ENCODE data around the gene NFIB. TPM values are rescaled to one million over a fixed set of nuclear protein-coding genes. Genes with fewer than 3 reads are reported as not detected.

The NFIB gene
- total RNA-seq, 1 experiment from 2014 or later, result 12.5 TPM

DNA sequence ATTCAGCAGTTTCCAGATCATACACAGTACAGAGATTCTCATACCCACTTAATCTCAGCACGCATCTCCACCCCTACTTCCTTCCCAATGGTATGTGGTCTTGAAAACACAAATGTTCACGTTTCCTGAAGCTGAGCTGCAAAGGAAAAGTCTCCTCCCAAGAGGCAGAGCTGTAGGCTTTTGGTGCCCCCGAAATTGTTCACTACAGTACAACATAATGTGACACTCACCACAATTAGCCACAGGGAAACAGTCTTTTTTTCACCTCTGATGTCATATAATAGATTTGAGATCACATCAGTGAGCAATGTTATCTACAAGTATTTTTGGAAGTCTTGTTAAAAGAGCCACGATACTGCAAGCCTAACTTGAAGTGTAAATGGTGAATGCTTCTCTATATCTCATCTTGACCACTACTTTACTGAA lies 40.2 kb downstream of the NFIB start:
- no peak for DNase-seq (ENCODE audit: low spot score)
- peaks cover 79% of the 10 kb centered on the region for H3K4me1 Mint-ChIP-seq
- H3K9me3 Mint-ChIP-seq, result no peaks in the 10 kb centered on the region
- POLR2A ChIA-PET, result interaction anchor here (1.0 kb wide), 1 partner anchor 17 kb away, joined by 3 read pairs; no protein-coding TSS in a partner anchor
- no peaks in the 10 kb centered on the region for H3K27me3 Mint-ChIP-seq (ENCODE audit: low read depth)
- H3K4me3 Mint-ChIP-seq, result peak overlapping the region; percentile 58
- peak overlapping the region; percentile 99 for H3K27ac Mint-ChIP-seq
- TF ChIP-seq E2F5 (CRISPR knock-in tag; IDR thresholded peaks at IDR 0.05) (no peak), HMGXB4 (CRISPR knock-in tag; IDR thresholded peaks at IDR 0.05) (no peak), ELF4 (CRISPR knock-in tag; IDR thresholded peaks at IDR 0.05; ENCODE audit: low read depth) (no peak), GTF2I (CRISPR knock-in tag; conservative IDR thresholded peaks at IDR 0.05) (no peak), NR3C1 (CRISPR knock-in tag; conservative IDR thresholded peaks at IDR 0.05; ENCODE audit: low read depth) (no peak), GRHL2 (CRISPR knock-in tag; IDR thresholded peaks at IDR 0.05; ENCODE audit: insufficient replicate concordance, severe bottlenecking) (no peak), SMAD3 (CRISPR knock-in tag; IDR thresholded peaks at IDR 0.05; ENCODE audit: borderline replicate concordance) (no peak), ATF1 (CRISPR knock-in tag; IDR thresholded peaks at IDR 0.05) (no peak), RORB (CRISPR knock-in tag; IDR thresholded peaks at IDR 0.05) (no peak), FOXP1 (CRISPR knock-in tag; IDR thresholded peaks at IDR 0.05; ENCODE audit: borderline replicate concordance) (no peak), ZNF138 (CRISPR knock-in tag; conservative IDR thresholded peaks at IDR 0.05) (no peak), KAT7 (CRISPR knock-in tag; IDR thresholded peaks at IDR 0.05; ENCODE audit: borderline replicate concordance) (no peak), ESRRA (CRISPR knock-in tag; IDR thresholded peaks at IDR 0.05; ENCODE audit: borderline replicate concordance) (no peak)
- TF ChIP-seq, protein P1, sequence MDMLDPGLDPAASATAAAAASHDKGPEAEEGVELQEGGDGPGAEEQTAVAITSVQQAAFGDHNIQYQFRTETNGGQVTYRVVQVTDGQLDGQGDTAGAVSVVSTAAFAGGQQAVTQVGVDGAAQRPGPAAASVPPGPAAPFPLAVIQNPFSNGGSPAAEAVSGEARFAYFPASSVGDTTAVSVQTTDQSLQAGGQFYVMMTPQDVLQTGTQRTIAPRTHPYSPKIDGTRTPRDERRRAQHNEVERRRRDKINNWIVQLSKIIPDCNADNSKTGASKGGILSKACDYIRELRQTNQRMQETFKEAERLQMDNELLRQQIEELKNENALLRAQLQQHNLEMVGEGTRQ (CRISPR knock-in tag; IDR thresholded peaks at IDR 0.05), result no peak
- TF ChIP-seq, protein P2, sequence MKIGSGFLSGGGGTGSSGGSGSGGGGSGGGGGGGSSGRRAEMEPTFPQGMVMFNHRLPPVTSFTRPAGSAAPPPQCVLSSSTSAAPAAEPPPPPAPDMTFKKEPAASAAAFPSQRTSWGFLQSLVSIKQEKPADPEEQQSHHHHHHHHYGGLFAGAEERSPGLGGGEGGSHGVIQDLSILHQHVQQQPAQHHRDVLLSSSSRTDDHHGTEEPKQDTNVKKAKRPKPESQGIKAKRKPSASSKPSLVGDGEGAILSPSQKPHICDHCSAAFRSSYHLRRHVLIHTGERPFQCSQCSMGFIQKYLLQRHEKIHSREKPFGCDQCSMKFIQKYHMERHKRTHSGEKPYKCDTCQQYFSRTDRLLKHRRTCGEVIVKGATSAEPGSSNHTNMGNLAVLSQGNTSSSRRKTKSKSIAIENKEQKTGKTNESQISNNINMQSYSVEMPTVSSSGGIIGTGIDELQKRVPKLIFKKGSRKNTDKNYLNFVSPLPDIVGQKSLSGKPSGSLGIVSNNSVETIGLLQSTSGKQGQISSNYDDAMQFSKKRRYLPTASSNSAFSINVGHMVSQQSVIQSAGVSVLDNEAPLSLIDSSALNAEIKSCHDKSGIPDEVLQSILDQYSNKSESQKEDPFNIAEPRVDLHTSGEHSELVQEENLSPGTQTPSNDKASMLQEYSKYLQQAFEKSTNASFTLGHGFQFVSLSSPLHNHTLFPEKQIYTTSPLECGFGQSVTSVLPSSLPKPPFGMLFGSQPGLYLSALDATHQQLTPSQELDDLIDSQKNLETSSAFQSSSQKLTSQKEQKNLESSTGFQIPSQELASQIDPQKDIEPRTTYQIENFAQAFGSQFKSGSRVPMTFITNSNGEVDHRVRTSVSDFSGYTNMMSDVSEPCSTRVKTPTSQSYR (CRISPR knock-in tag; IDR thresholded peaks at IDR 0.05), result no peak
- CTCF ChIA-PET, result interaction anchor here (0.9 kb wide), 1 partner anchor 80 kb away, joined by 3 read pairs; no protein-coding TSS in a partner anchor
- ATAC-seq, result peak; percentile 44
- no peaks in the 10 kb centered on the region for H3K36me3 Mint-ChIP-seq

DNA sequence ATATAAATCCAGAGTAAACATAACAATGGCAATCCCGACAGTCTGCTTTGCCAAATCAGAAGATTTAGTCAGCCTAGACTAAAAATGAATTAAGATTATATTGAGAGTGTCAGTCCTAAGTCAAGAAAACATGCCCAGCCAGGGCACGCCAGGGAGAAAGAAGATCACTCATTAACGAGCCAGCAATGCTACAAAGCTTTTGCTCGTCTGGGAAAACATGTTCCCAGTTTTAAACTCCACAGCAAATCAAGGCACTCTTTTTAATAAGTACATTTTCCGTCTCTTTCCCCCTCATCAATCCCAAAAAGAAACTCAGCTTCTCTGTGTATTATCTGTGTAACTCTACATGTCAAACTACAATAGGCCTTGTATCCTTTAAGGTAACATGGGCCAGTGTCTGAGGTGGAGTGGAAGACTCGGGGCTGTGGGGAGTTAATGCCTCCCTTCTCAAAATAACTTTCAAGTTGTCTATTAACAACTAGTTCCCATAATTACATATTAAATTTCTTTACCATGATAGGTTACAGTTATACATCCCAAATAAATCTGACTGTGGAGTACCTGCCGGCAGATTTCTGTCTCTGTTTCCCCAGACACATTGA lies 40.9 kb downstream of the NFIB start:
- no peaks in the 10 kb centered on the region for H3K27me3 Mint-ChIP-seq (ENCODE audit: low read depth)
- POLR2A ChIA-PET, result no interaction called here
- ATAC-seq, result peak; percentile 10
- TF ChIP-seq HMGA2 (CRISPR knock-in tag; IDR thresholded peaks at IDR 0.05) (no peak), KAT7 (CRISPR knock-in tag; IDR thresholded peaks at IDR 0.05; ENCODE audit: borderline replicate concordance) (no peak), SOX15 (CRISPR knock-in tag; IDR thresholded peaks at IDR 0.05) (no peak), GABPB1 (CRISPR knock-in tag; IDR thresholded peaks at IDR 0.05) (no peak), HMGXB4 (CRISPR knock-in tag; IDR thresholded peaks at IDR 0.05) (no peak), OVOL2 (CRISPR knock-in tag; IDR thresholded peaks at IDR 0.05; ENCODE audit: borderline replicate concordance) (no peak), SMAD4 (CRISPR knock-in tag; IDR thresholded peaks at IDR 0.05) (no peak), USF1 (CRISPR knock-in tag; IDR thresholded peaks at IDR 0.05) (no peak), NR3C1 (CRISPR knock-in tag; conservative IDR thresholded peaks at IDR 0.05; ENCODE audit: low read depth) (no peak), RELA (CRISPR knock-in tag; IDR thresholded peaks at IDR 0.05; ENCODE audit: borderline replicate concordance) (no peak), JAZF1 (CRISPR knock-in tag; IDR thresholded peaks at IDR 0.05) (no peak), EMX1 (CRISPR knock-in tag; IDR thresholded peaks at IDR 0.05) (no peak)
- TF ChIP-seq, protein P3, sequence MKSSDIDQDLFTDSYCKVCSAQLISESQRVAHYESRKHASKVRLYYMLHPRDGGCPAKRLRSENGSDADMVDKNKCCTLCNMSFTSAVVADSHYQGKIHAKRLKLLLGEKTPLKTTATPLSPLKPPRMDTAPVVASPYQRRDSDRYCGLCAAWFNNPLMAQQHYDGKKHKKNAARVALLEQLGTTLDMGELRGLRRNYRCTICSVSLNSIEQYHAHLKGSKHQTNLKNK (CRISPR knock-in tag; IDR thresholded peaks at IDR 0.05), result no peak
- TF ChIP-seq, protein P1 (CRISPR knock-in tag; IDR thresholded peaks at IDR 0.05), result no peak

More for the DNA sequence above, 40.9 kb downstream of the NFIB start:
- H3K27ac Mint-ChIP-seq, result peak overlapping the region; percentile 99
- peak overlapping the region; percentile 58 for H3K4me3 Mint-ChIP-seq
- peaks cover 5% of the 10 kb centered on the region; the same call in 1 of the 2 replicates for H3K9me3 Mint-ChIP-seq
- peaks cover 5% of the 10 kb centered on the region for H3K36me3 Mint-ChIP-seq
- CTCF ChIA-PET, result no interaction called here
- peaks cover 72% of the 10 kb centered on the region for H3K4me1 Mint-ChIP-seq
- no peak for DNase-seq (ENCODE audit: low spot score)
